GM19438 (cell line): ENCODE measurements around the gene THADA.

Source experiments
- ATAC-seq: cut with Tn5 transposase; IDR thresholded peaks from one replicate; pipeline ENCODE4 v1.9.1; 2021; ENCODE audit warnings: low read depth; ENCODE audit not compliant: unreplicated experiment

THADA gene

GRCh38 chr2:43230951-43231827 is 364.6 kb downstream of the THADA start:
- no peak for ATAC-seq

- no peak for ATAC-seq
Measured at GRCh38 chr2:43230351-43230885, 365.4 kb downstream of the THADA start.

GRCh38 chr2:43228756-43229659 is 366.8 kb downstream of the THADA start:
- no peak for ATAC-seq

- no peak for ATAC-seq
Measured at GRCh38 chr2:43228321-43228751, 367.5 kb downstream of the THADA start.

GRCh38 chr2:43227830-43228281 is 368.0 kb downstream of the THADA start:
- no peak for ATAC-seq

- no peak for ATAC-seq
Measured at GRCh38 chr2:43226955-43227829, 368.6 kb downstream of the THADA start.

- peak; percentile 47 for ATAC-seq
Measured at GRCh38 chr2:43226558-43226954, 369.3 kb downstream of the THADA start, which contains the start of gene ZFP36L2. Gene ZFP36L2 (minus strand): TSS chr2:43226606. CDS start chr2:43226315, 291 bp downstream.

- ATAC-seq, result peak; percentile 14
Measured at GRCh38 chr2:43225788-43226557, 369.9 kb downstream of the THADA start.

GRCh38 chr2:43225093-43225787 is 370.6 kb downstream of the THADA start:
- ATAC-seq, result no peak

- ATAC-seq, result no peak
Measured at GRCh38 chr2:43224571-43225092, 371.2 kb downstream of the THADA start.

GRCh38 chr2:43224131-43224570 is 371.7 kb downstream of the THADA start:
- no peak for ATAC-seq

GRCh38 chr2:43223521-43224001 is 372.3 kb downstream of the THADA start:
- ATAC-seq, result no peak

GRCh38 chr2:43222475-43223309 is 373.1 kb downstream of the THADA start:
- ATAC-seq, result no peak

GRCh38 chr2:43221763-43222474 is 373.9 kb downstream of the THADA start:
- ATAC-seq, result no peak

GRCh38 chr2:43221124-43221762 is 374.6 kb downstream of the THADA start:
- ATAC-seq, result no peak

GRCh38 chr2:43220760-43221123 is 375.1 kb downstream of the THADA start:
- ATAC-seq, result no peak
